Subcutaneous adipose tissue (tissue), 4 donors: ENCODE data around the gene CDC5L. TPM values are rescaled to one million over a fixed set of nuclear protein-coding genes. Genes with fewer than 3 reads are reported as not detected.

Experiments used
- total RNA-seq, 4 donors: library from RNA; depleted of rRNA; stranded (reverse); fragments of >200 nt; gene quantifications; one replicate each; pipeline ENCODE4 v1.1.0, GENCODE V29; 2016
- TF ChIP-seq, protein P1 (sequence below): fragments of 450-650 bp; IDR thresholded peaks from one replicate; pipeline ENCODE4 v1.5.1; 2016; ENCODE audit warnings: low read depth, mild to moderate bottlenecking, control low read depth, antibody characterized with exemption, moderate library complexity

Gene CDC5L
- total RNA-seq, 4 donors from 2014 or later, result 16.5 to 25.9 (median 18.7) TPM

DNA sequence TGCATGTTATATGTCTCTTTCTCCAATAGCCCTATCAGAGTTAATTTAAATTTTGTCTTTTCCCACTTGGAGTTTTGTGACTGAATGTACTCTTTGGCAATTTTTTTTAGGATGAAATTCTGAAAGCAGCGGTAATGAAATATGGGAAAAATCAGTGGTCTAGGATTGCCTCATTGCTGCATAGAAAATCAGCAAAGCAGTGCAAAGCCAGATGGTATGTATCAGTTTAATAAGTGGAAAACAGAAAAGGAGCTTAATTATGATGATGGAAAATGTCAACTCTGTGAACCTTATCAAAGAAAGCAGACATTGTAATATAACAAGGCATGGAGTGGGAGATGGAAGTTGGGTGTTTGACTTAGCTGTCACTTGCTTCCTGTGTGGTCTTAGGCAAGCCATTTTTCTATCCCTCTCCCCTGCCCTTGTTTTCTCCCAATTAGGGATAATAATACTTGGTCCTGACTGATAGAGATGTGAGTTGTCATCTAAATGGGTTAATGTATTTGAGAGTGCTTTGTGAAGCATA is 2.7 kb downstream of the CDC5L start:
- TF ChIP-seq, protein P1, sequence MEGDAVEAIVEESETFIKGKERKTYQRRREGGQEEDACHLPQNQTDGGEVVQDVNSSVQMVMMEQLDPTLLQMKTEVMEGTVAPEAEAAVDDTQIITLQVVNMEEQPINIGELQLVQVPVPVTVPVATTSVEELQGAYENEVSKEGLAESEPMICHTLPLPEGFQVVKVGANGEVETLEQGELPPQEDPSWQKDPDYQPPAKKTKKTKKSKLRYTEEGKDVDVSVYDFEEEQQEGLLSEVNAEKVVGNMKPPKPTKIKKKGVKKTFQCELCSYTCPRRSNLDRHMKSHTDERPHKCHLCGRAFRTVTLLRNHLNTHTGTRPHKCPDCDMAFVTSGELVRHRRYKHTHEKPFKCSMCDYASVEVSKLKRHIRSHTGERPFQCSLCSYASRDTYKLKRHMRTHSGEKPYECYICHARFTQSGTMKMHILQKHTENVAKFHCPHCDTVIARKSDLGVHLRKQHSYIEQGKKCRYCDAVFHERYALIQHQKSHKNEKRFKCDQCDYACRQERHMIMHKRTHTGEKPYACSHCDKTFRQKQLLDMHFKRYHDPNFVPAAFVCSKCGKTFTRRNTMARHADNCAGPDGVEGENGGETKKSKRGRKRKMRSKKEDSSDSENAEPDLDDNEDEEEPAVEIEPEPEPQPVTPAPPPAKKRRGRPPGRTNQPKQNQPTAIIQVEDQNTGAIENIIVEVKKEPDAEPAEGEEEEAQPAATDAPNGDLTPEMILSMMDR, result no peak

DNA sequence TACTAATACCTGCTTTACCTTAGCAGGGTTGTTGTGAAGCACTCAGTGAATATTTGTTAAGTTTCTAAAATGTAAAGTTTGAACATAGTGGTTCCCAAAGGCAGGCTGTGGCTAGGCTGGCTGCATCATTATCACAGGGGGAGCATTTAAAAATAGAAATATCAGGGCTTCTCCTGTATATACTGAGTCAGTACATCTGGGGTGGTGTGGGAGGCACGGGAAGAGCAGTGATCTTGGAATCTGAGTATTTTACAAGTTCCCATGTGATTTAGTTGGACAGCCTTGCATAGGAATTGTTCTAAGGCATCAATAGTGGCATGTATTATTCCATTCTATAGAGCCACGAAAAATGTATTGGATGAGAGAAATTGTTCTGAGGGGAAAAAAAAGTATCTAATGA is 8.0 kb downstream of the CDC5L start:
- TF ChIP-seq, protein P1, result no peak

DNA sequence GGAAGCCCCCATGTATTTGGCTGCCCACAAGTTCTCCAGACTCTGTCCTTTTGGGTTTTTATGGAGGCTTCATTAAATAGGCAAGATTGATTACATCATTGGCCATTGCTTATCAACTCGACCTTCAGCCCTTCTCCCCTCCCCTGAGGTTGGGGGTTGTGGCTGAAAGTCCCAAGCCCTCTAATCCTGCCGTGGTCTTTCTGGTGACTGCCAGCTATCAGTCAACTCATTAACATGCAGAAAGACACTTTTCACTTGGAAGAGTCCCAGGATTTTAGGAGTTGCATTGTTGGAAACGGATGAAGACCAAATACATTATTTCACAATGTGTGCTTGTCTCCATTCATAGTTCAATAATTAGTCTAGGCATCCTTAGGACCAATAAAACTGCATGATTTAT is 9.5 kb downstream of the CDC5L start:
- TF ChIP-seq, protein P1, result no peak

DNA sequence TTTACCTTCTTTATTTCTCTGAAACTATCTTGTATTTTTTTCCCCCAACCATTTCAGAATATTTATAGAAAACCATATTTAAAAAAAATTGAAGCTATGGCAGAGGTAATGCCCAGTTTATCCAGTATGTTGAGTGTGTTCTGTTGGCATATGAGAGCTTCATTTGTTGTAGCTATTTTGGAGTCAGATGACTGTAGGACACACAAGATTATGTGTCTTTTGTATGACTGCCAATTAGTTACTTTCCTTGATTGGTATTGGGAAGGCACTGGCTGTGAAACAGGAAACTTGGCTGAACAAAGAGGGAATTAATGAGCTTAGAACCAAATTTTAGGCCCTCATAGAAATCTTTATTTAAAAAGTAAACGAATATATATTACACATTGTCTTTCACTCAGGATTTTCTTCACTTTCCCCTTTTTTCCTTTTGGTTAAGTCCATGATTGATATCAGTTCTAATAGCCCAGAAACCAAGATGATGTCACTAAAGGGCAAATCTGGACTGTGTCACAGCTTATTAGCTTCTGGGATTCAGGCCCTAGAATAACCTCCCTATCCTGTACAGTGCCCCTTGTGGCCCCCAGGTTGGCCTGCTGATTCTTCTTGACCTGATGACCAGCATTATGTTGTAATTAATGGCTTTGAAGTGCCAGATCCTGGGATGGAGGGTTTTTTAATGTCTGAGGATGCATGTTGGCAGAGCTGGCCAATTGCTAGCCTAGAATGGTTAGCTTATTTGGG is 10.1 kb downstream of the CDC5L start:
- TF ChIP-seq, protein P1, result no peak

DNA sequence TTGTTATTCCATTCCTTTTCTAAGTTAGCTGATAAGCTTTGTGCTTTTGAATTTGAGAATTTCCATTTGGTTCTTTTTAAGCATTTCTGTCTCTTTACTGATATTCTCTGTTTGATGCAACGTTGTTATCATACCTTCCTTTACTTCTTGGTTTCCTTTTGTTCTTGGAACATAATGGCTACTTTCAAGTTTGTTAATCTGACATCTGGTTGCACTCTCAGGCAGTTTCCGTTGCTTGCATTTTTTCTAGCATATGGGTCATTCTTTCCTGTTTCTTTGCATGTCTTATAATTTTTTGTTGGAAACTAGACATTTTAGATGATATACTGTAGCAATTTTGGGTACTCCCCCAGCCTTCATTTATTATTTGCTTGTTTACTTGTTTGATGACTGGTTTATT is 12.5 kb downstream of the CDC5L start:
- TF ChIP-seq, protein P1, result no peak

DNA sequence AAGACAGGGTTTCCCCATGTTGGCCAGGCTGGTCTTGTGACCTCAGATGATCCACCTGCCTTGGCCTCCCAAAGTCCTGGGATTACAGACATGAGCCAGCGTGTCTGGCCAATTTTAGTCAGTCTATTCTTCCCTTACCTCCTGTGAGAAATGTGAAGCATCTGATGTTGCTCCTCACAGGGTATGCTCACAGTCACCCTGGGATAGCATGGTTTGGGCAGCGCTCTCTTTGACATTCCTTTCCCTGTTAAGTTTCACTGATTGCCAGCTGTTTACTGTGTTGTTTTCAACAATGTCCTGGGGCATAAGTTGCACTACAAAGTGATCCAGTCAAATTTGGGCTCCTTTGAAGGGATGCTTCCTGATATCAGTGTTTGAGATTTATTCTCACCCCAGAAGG is 13.1 kb downstream of the CDC5L start:
- TF ChIP-seq, protein P1, result no peak

DNA sequence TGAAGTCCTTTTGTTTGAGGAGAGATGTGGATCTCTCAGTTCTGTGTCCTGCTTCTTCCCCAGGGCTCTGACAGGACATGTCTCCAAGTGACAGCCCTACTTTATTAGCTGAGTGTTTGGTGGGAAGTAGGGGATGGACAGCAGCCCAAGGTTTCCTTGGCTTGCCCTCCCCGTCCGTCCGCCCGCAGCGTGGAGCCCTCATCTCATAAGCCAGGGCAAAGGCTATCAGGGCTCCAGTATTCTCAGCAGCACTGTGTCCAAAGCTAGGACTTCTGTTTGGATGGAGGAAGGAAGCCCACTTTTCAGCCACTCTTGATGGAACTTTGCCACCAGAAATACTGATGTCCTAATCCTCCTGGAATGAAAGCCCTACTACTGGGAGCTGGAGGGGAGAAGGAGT is 13.6 kb downstream of the CDC5L start:
- TF ChIP-seq, protein P1, result no peak
